Measurements from ENCODE around the gene POU2F2. TPM values are rescaled to one million over a fixed set of nuclear protein-coding genes. Genes with fewer than 3 reads are reported as not detected.

The POU2F2 gene
- total RNA-seq, 1 donor = 0.18 TPM

- no peak for TF ChIP-seq CTCF (IDR thresholded peaks at IDR 0.05; ENCODE audit: insufficient read depth, low read length)
- no peak overlapping the region for H3K4me3 ChIP-seq (ENCODE audit: low read depth, low read length)
- DNase-seq (ENCODE audit: low read depth) = no peak
These were observed 48.7 kb downstream of the POU2F2 start for GRCh38 chr19:42083537-42083936.

- peak; percentile 56 for DNase-seq (ENCODE audit: low read depth)
- H3K4me3 ChIP-seq (ENCODE audit: low read depth, low read length) = no peak overlapping the region
- peak; percentile 68 for TF ChIP-seq CTCF (IDR thresholded peaks at IDR 0.05; ENCODE audit: insufficient read depth, low read length)
These were observed 50.6 kb downstream of the POU2F2 start for GRCh38 chr19:42081584-42082203.

- no peak for DNase-seq (ENCODE audit: low read depth)
- H3K4me3 ChIP-seq (ENCODE audit: low read depth, low read length) = no peak overlapping the region
- TF ChIP-seq CTCF (IDR thresholded peaks at IDR 0.05; ENCODE audit: insufficient read depth, low read length) = no peak
These were observed 51.4 kb downstream of the POU2F2 start for GRCh38 chr19:42080764-42081375.

- TF ChIP-seq CTCF (IDR thresholded peaks at IDR 0.05; ENCODE audit: insufficient read depth, low read length) = no peak
- DNase-seq (ENCODE audit: low read depth) = no peak
- H3K4me3 ChIP-seq (ENCODE audit: low read depth, low read length) = no peak overlapping the region
These were observed 52.1 kb downstream of the POU2F2 start for GRCh38 chr19:42079886-42080763.

- no peak for DNase-seq (ENCODE audit: low read depth)
- H3K4me3 ChIP-seq (ENCODE audit: low read depth, low read length) = no peak overlapping the region
- no peak for TF ChIP-seq CTCF (IDR thresholded peaks at IDR 0.05; ENCODE audit: insufficient read depth, low read length)
These were observed 53.0 kb downstream of the POU2F2 start for GRCh38 chr19:42079276-42079669.

GRCh38 chr19:42078538-42079275, 53.5 kb downstream of the POU2F2 start:
- no peak overlapping the region for H3K4me3 ChIP-seq (ENCODE audit: low read depth, low read length)
- no peak for DNase-seq (ENCODE audit: low read depth)
- TF ChIP-seq CTCF (IDR thresholded peaks at IDR 0.05; ENCODE audit: insufficient read depth, low read length) = no peak
